GM18499 (cell line): ENCODE measurements around the gene UNKL.

Experiments used
- ATAC-seq: cut with Tn5 transposase; IDR thresholded peaks from one replicate; pipeline ENCODE4 v1.9.1; 2021; ENCODE audit warnings: moderate number of reproducible peaks; ENCODE audit not compliant: insufficient read depth, unreplicated experiment

Gene UNKL

DNA sequence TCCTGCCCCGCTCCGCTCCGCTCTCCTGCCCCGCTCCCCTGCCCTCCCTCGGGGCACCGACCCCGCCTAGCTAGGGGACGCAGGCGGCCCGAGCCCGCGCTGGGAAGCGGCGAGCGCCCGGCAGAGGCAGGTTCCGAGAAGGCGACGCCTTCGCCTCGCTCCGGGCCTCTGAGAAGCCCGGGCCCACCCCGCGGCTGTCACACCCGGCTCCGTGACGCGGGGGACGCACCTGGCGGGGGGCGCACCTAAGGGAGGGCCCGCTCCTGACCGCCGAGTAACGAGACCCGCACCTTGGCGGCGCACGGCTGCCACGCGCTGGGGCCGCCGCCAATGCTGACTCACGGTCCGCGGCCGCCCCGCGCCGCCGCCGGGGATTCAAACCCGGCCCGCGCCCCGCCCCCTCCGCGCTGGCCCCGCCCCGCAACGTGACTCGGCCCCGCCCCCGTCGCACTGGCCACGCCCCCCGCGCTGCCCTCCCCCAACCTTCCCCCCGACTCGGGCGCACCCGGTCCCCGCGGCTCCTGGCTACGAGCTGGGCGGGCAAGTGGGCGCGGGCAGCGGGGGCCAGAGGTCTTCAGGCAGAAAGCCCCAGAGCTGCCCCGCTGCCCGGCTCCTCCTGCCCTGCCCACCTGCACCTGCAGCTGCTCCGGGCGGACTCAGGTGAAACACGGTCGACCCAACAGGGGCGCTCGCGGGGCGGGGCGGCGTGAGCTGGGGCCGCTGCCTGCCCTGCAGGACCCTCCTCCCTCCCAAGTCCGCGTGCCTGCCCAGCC is 35.0 kb downstream of the UNKL start:
- no peak for ATAC-seq

GRCh38 chr16:1378804-1379303 is 35.6 kb downstream of the UNKL start:
- no peak for ATAC-seq

- ATAC-seq, result no peak
Measured at GRCh38 chr16:1378087-1378803, 36.3 kb downstream of the UNKL start.

GRCh38 chr16:1377406-1378010 is 37.0 kb downstream of the UNKL start:
- ATAC-seq, result no peak

- no peak for ATAC-seq
Measured at GRCh38 chr16:1375741-1376410, 38.6 kb downstream of the UNKL start.

GRCh38 chr16:1375298-1375640 is 39.2 kb downstream of the UNKL start:
- no peak for ATAC-seq

DNA sequence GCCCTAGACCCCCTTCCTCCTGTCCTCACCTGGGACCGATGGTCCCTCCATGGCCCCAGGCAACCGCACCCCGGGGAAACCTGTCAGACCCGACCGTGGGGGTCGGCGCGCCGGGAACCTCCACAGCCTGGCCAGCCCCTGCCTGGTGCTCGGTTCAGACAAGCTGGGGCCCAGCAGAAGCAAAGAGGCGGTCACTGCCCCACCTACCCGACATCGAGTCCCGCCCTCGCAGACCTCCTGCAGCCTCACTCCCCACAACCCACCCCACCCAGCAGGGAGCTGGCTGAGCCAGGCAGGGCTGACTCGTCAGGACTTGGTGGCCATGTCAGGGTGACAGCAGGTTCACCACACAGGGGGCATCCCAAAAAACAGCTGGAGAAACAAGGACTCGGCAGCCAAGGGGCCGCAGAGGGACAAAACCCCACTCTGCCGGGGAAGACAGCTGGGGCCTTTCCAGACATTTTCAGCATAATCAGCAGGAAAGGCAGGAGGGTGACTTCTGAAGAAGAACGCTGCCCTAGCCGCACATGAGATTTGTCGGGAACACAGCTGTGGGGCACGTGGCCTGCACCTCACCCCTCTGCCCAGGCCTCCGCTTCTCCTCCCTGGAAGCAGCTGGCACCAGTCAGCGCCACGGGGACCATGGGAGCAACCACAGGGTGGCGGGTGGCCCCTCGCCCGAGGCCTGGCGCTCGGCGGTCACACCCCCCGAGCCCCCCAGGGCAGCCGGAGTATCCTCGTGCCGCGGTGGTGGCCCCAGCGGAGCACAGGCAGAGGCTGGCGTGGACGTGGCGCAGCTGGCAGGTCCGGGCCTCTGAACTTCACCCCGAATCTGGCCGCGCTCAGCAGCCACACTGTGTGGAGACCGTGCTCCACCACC is 39.8 kb downstream of the UNKL start:
- no peak for ATAC-seq

- no peak for ATAC-seq
Measured at GRCh38 chr16:1372292-1372950, 42.1 kb downstream of the UNKL start.

- ATAC-seq, result no peak
Measured at GRCh38 chr16:1371054-1371978, 43.2 kb downstream of the UNKL start.

GRCh38 chr16:1367486-1368174 is 46.9 kb downstream of the UNKL start:
- ATAC-seq, result no peak

DNA sequence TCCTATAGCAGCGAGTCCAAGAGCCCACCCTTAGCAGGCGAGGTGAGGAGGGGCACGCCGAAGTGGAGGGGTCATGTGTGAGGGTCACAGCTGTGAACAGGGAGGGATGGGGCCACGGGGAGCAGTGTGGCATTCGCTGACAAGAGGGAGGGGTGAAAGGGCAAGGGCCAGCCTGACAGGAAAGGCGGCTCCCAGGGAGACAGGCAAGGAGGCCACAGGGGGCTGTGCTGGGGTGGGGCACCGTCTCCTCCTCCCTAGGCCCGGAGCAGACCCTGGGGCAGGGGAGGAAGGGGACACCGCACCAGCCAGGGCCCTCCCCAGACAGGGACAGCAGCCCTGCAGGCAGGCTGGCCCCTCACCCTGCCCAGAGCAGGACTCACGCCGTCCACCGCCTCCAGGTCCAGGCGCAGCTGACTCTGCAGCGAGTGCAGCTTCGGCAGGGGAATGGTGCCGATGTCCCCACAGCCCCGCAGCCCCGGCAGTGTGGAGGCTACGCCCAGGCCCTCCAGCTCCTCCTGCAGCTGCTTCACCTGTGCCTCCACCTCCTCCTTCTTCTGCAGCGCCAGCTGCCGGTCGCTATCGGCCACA is 47.7 kb downstream of the UNKL start:
- no peak for ATAC-seq

GRCh38 chr16:1366060-1366711 is 48.3 kb downstream of the UNKL start:
- ATAC-seq, result no peak

- no peak for ATAC-seq
Measured at GRCh38 chr16:1364510-1364909, 50.0 kb downstream of the UNKL start.

DNA sequence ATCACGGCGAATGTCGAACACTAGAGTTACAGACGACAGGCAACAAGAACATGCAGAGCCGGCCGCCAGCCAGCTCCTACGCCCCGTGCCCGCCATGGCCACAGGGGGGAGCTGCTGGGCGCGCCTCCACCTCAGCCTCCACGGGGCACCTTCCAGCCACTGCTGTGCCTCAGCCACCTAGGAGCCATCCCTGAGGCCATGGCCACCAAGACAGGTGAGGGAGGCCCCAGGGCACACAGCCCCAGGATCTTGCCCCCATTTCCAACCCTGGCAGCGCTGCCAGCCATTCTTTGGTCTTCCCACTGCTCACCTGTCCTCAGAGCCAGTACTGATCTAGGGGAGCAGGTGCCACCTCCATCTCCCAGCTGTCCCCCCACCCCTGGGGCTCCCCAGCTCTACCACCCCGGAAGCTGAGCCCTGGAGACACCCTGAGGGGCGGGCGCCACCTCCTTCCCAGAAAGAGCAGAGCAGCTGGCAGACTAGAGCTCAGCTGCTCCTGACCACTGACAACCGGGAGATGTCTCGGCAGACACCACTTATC is 50.9 kb downstream of the UNKL start:
- ATAC-seq, result no peak

- ATAC-seq, result no peak
Measured at GRCh38 chr16:1362807-1363206, 51.7 kb downstream of the UNKL start.

GRCh38 chr16:1361685-1362360 is 52.7 kb downstream of the UNKL start:
- ATAC-seq, result no peak
